Gastrocnemius medialis (tissue), 4 donors: ENCODE data around the gene POLD3.

ENCODE experiments used
- POLR2A ChIP-seq, 2 donors: fragments of 450-650 bp; IDR thresholded peaks; one replicate each; pipeline ENCODE4 v1.6.1; 2017; ENCODE audit warnings: antibody characterized with exemption in 2 of 2, mild to moderate bottlenecking in 2 of 2, moderate library complexity in 2 of 2
- TF ChIP-seq, protein P1 (sequence below), 5 experiments: fragments of 450-650 bp in 3 of 5; fragments of 200-600 bp in 2 of 5; sonication (generic) in 2 of 5; IDR thresholded peaks in 4 of 5; conservative IDR thresholded peaks in 1 of 5; 1 replicate in 4 of 5; 2 replicates in 1 of 5; pipeline ENCODE4 v1.5.1; 2016 to 2019; ENCODE audit warnings: antibody characterized with exemption in 5 of 5, mild to moderate bottlenecking in 3 of 5, moderate library complexity in 3 of 5

DNA sequence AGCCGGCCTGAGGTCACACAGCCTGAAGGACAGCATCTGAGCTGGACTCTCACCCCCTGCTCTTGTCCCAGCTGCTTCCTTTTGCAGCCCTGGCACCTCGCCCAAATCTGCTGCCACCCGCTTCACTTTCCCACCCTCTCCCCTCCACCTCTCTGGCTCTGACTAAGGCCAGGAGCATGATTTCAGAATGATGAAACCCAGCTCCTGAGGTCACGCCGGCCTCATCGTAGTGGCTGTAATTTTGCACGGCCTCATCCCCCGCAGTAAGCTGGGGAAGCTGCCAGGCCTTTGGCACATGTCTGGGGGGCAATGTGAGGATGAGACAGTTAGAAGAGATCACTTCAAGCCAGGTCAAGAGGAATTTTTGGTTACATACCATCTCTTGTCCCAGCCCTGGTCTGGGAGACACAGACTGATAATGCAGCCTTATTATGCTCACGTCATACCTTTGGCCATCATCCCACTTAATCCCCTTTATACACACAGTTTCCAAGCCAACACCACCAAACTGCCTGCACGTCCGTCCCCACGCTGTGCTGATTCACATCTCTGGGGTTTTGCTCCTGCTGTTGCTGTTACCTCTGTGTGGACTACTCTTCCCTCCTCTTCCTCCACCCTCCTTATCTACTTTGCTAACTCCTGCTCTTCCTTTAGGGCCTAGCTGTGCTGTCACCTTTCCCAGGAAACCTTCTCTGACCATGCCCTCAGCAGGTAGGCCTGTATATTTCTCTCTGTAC is 80.7 kb downstream of the POLD3 start:
- TF ChIP-seq, protein P1, sequence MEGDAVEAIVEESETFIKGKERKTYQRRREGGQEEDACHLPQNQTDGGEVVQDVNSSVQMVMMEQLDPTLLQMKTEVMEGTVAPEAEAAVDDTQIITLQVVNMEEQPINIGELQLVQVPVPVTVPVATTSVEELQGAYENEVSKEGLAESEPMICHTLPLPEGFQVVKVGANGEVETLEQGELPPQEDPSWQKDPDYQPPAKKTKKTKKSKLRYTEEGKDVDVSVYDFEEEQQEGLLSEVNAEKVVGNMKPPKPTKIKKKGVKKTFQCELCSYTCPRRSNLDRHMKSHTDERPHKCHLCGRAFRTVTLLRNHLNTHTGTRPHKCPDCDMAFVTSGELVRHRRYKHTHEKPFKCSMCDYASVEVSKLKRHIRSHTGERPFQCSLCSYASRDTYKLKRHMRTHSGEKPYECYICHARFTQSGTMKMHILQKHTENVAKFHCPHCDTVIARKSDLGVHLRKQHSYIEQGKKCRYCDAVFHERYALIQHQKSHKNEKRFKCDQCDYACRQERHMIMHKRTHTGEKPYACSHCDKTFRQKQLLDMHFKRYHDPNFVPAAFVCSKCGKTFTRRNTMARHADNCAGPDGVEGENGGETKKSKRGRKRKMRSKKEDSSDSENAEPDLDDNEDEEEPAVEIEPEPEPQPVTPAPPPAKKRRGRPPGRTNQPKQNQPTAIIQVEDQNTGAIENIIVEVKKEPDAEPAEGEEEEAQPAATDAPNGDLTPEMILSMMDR (IDR thresholded peaks at IDR 0.05 in 4 of 5, conservative IDR thresholded peaks at IDR 0.05 in 1 of 5), result no peak
- no peak for TF ChIP-seq POLR2A (IDR thresholded peaks at IDR 0.05)
